GM12875 (cell line): ENCODE measurements around the gene MTMR6.

Source experiments
- H3K4me3 ChIP-seq: one replicate; pipeline ENCODE4 v1.5.1; 2011; ENCODE audit warnings: low read depth, low read length, control low read depth
- CTCF ChIP-seq: IDR thresholded peaks from 2 replicates; pipeline ENCODE4 v1.5.1; 2011; ENCODE audit warnings: low read depth, mild to moderate bottlenecking, control low read depth, inconsistent platforms, low read length, moderate library complexity, borderline replicate concordance; ENCODE audit not compliant: insufficient read depth

Gene MTMR6

GRCh38 chr13:25280396-25280795, 6.9 kb downstream of the MTMR6 start:
- no peak for TF ChIP-seq CTCF
- no peak overlapping the region for H3K4me3 ChIP-seq

GRCh38 chr13:25276748-25277147, 10.5 kb downstream of the MTMR6 start:
- H3K4me3 ChIP-seq = no peak overlapping the region
- TF ChIP-seq CTCF = no peak

- no peak overlapping the region for H3K4me3 ChIP-seq
- TF ChIP-seq CTCF = no peak
Measured at GRCh38 chr13:25268561-25268960, 18.7 kb downstream of the MTMR6 start.

GRCh38 chr13:25267715-25268114, 19.6 kb downstream of the MTMR6 start:
- peak; percentile 13; the same call in 1 of the 2 replicates for TF ChIP-seq CTCF
- no peak overlapping the region for H3K4me3 ChIP-seq

- no peak for TF ChIP-seq CTCF
Measured at GRCh38 chr13:25266706-25267105, 20.6 kb downstream of the MTMR6 start.

GRCh38 chr13:25262261-25262660, 25.0 kb downstream of the MTMR6 start:
- TF ChIP-seq CTCF = no peak
- no peak overlapping the region for H3K4me3 ChIP-seq

More at GRCh38 chr13:25266706-25267105, 20.6 kb downstream of the MTMR6 start:
- no peak overlapping the region for H3K4me3 ChIP-seq

- H3K4me3 ChIP-seq = no peak overlapping the region
- TF ChIP-seq CTCF = no peak
Measured at GRCh38 chr13:25253702-25254101, 33.6 kb downstream of the MTMR6 start.
